ENCODE measurements around the gene KIF2A.

The KIF2A gene

DNA sequence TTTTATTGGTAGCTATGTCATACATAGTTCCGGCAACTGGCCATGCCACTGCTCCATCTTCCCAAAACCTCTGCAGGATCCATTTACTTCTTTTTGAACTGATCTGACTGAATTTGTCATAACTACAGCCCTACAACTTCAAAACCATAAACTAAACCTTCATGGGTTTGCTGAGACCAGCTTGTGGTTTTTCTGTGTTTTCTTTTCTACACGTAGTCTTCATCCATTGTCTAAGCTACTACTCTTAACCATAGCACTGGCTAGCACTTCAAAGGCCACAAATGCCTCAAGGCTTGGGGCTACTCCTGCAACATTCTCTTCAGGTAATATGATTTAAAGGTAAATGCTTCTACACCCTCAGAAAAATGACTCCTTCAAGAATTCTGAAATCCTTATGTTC, 9.0 kb upstream of the KIF2A start:
- FAIRE-seq = no peak

GRCh38 chr5:62298118-62298517, 7.9 kb upstream of the KIF2A start:
- no peak for FAIRE-seq

DNA sequence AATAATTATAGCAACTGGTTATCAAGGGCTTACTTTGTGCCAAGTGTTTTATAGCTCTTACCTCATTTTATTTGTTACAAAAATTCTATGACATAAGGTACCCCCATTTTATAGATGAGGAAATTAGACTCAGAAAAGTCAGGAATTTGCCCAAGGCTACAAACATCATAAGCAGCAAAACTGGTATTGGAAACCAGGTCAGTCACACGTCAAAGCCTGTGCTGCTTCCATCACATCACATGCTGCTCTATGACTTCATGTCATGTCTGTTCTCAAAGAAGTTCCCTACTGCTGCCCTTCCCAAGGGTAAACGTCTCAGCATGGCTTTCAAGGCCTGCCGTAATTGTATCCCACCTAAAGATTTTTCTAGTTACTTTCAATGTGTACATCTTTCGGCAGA, 6.9 kb upstream of the KIF2A start:
- FAIRE-seq = no peak

DNA sequence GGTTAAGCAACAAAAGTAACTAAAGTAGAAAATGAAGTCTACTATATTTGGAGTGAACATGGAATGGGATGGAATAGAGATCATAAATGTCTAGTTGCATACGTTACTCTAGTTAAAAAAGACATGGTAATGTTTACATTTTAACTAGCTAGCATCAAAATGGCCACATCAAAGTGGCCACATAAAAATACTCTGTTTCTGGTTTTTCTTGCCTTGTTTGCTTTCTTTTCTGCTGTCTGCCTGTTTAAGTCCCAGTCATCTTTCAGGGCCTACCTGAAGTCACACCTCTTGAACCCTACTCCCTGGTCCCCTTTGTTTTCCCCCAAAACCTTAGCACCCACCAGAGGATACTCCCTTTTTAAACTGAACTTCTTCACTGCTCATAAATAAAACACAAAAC, 6.4 kb upstream of the KIF2A start:
- no peak for FAIRE-seq

GRCh38 chr5:62305358-62305714, 670 bp upstream of the KIF2A start:
- FAIRE-seq = no peak

- no peak for FAIRE-seq
Measured at GRCh38 chr5:62306323-62306895, 403 bp downstream of the KIF2A start.

DNA sequence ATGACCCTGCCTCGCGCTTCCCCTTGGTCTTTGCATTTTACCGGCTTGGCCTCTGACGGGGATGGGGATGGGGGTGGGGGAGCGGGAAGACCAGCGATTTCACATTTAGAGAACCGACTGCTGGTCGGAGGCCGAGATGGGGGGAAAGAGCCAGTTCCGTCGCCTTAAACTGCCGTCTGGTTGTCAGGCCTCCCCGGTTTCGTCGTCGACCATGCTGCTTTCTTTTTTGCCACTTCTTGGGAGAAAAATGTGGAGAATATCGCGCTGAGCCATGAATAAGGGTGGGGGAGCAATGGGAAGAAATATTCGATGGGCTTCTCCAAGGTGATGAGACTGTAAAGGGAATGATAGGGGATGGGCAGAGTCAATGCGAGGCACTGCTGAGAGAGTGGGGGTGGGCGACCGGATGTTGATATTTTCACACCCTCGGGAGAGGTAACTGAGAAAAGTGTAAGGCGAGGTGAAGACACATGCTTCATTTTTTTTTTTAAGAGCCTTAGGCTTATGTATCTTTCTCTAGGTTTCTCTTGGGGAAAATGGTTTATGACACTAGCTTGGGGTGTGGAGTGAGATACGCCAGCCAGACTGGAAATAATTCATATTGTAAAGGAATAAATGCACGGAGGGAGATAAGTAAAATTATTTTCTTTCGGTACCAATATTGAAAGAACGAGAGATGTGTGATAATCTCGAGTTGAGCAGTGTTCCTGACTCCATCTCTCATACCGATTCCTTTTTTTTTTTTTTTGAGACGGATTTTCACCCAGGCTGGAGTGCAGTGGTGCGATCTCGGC, 1.1 kb downstream of the KIF2A start:
- no peak for FAIRE-seq

DNA sequence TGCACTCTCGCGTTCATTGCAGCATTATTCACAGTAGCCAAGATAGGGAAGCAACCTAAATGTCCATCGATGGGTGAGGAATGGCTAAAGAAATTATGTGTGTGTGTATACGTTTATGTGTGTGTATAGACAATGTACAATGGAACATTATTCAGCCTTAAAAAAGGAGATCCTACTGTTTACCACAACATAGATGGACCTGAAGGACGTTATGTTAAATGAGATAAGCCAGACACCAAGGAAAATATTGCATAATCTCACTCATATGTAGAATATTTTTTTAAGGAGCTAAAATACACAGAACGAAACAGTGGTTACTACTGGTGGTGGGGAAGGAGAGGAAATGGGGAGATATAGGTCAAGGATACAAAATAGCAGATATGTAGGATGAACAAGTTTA, 2.4 kb downstream of the KIF2A start:
- FAIRE-seq = no peak

- FAIRE-seq = no peak
Measured at GRCh38 chr5:62309107-62309506, 3.1 kb downstream of the KIF2A start.

DNA sequence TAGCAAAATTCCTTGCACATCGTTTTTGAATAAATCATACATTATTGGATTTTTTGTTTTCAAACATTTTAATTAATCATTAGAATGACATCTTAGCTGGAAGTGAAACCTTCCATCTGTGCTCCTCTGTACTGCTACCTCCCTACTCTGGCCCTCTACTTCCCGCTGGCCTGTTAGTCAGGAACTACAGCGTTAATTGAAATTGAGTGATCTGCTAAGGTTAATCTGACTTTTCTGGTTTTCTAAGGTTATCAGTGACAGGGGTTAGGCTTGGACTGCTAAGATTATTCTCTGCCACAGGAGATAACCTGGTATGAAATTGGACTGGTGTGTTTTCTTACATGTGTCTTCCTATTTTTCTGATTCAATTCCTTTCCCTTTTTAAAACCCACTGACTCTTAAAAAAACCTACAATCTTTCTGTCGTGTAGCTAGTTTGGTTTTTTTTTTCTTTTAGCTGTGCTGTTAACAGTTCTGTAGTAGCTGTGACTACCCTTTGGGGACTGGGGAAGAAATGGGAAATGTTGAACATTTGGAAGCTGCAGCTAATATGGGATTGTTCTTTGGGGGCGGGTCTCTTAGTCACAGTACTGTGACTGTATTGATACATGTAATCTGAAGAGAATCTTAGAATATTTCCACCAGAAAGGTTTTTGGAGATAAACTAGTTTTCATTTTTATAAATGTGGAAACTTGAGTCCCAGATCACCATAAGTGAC, 4.6 kb downstream of the KIF2A start:
- no peak for FAIRE-seq

GRCh38 chr5:62312036-62312435, 6.0 kb downstream of the KIF2A start:
- FAIRE-seq = no peak

- no peak for FAIRE-seq
Measured at GRCh38 chr5:62312674-62313073, 6.7 kb downstream of the KIF2A start.

DNA sequence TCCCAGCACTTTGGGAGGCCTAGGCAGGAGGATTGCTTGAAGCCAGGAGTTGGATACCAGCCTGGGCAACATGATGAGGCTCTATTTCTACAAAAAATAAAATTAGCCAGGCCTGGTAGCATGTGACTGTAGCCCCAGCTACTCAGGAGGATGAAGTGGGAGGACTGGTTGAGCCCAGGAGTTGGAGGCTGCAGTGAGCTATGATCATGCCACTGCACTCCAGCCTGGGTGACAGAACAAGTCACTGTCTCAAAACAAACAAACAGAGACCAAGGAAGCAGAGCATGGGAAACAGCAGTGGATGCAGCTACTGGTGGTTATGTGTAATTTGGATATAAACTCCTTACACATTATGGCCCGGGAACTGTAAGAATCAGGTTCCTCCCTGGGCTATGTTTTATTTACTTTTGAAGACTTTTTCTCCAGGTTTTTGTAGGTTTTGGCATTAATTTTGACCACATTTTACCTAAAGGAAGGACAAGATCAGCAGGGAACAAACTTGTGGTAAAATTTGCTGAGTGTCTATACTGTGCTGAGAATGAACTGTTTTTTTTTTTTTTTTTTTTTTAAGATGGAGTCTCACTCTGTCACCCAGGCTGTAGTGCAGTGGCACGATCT, 8.3 kb downstream of the KIF2A start:
- FAIRE-seq = no peak

GRCh38 chr5:62315376-62316175, 9.6 kb downstream of the KIF2A start:
- no peak for FAIRE-seq

GRCh38 chr5:62316176-62316502, 10.1 kb downstream of the KIF2A start:
- FAIRE-seq = no peak

- FAIRE-seq = no peak
Measured at GRCh38 chr5:62317810-62318209, 11.8 kb downstream of the KIF2A start.

DNA sequence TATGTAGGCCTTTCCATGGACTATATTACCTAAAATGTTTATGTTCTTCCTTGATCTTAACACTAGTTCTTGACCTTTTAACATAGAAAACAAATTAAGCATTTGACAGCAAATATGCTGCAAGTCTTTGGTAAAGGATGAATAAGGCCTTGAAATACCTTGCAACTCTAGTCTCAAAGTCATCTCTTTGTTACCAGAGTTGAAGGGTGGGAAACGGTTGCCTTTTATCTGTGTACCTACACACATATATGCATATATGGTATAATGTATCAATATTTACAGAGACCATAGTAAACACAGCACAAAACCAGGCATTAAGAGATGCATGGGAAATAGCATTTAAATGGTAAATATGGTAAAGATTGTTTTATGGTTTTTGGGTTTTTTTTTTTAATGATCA, 16.5 kb downstream of the KIF2A start:
- FAIRE-seq = no peak

- FAIRE-seq = no peak
Measured at GRCh38 chr5:62326302-62326701, 20.3 kb downstream of the KIF2A start.

DNA sequence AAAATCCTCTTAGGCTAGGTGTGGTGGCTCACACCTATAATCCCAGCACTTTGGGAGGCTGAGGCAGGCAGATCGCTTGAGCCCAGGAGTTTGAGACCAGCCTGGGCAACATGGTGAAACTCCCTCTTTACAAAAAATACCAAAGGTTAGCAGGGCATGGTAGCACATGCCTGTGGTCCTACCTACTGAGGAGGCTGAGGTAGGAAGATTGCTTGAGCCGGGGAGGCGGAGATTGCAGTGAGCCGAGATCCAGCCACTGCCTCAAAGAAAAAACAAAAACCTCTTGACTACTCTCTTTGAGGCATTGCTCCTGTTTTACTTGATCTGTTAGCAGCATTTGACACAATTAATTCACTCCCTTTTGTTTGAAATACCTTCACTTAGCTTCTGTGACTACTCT, 20.7 kb downstream of the KIF2A start:
- FAIRE-seq = no peak

DNA sequence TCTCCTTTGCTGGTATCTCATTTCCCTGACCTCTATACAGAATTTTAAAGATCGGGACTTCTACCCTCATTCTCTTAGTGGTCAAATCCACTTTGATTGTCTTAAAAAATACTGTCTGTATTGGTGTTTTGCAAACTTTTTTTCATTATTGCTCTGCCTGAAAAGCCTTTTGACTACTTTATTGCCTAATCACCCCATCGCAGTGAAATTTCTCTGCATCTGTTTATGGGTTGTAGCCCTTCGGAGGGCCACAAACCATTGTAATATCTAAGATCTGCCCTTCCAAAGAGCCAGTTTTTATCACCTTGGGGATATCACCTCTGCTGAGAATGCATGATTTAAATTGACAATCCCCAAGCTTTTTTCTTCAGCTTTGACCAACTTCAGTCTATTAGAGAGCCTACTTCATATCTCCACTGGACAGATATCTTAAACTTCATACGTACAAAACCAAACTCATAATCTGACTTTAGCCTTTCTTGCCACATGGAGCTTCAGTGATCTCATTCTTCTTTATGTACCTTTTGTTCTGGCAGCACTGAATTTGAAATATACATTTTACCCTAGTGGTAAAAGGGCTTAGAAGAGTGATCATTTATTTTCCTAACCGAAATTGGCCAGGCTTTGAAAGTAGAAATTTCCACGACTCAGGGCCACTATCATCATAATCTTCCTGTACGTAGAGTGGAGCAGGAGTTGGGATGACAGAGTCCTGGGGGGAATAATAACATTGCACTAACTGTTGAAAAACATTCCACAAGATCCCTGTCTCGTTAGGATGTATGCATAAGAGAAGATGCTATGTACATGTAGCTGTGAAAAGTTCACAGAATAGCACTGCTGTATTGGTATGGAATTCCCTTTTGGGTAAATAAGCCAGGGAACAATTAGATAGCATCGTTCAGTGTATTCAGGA, 21.4 kb downstream of the KIF2A start:
- no peak for FAIRE-seq

DNA sequence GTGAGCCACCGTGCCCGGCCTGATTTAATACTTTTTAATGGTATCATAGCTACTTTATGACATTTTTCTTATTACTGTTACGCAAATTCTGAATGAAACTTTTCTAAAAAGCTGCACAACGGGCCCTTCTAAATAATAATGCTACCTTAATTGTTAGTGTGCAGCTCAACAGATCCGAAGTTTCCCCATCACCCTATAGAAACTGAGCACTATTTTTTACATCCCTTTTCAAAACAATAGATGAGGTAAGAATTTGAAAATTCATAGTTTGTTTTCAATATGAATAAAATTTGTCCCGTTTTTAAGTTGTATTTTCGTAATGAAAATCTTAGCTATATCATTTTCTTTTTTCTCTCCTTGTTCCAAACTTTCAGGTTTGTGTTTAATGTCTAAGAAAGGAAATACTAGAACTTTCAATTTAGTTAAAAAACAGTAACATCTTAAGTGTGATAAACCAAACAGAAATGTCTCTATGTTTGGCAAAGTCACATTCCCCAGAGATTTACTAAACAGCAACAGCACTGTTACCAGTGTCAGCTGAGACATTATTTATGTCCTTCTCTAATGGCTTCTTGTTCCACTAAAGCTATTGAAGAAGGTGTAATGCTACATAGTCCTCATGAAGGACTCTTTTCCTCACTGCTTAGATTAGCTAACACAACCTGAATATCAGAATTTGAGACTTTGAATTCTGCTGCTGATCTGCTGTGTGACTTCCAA, 22.9 kb downstream of the KIF2A start:
- FAIRE-seq = no peak

All from G401.6 (cell line).